ENCODE results near the gene DNAJC10. TPM values are rescaled to one million over a fixed set of nuclear protein-coding genes. Genes with fewer than 3 reads are reported as not detected.

DNAJC10 gene
- total RNA-seq, 1 donor from 2014 or later = 110 TPM

DNA sequence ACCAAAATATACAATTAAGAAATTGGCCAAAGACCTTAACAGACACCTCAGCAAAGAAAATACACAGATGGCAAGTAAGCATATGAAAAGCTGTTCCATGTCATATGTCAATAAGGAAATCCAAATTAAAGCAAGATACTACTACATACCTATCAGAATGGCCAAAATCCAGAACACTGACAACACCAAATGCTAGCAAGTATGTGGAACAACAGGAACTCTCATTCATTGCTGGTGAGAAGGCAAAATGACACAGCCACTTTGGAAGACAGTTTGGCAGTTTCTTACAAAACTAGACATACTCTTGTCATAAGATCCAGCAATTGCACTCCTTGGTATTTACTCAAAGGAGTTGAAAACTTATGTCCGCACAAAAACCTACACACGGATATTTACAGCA lies 20.3 kb upstream of the DNAJC10 start:
- Mint-ChIP-seq H3K9me3 (no peaks in the 10 kb centered on the region), H3K4me3 (no peak overlapping the region), H3K36me3 (no peaks in the 10 kb centered on the region), H3K4me1 (ENCODE audit: unreplicated experiment) (no peaks in the 10 kb centered on the region), H3K27me3 (no peaks in the 10 kb centered on the region), H3K27ac (no peak overlapping the region)
- no peak for DNase-seq (ENCODE audit: extremely low spot score, unreplicated experiment)
- TF ChIP-seq CTCF (conservative IDR thresholded peaks at IDR 0.05) = no peak

GRCh38 chr2:182698671-182699070 lies 17.4 kb upstream of the DNAJC10 start:
- no peak overlapping the region for H3K4me3 Mint-ChIP-seq
- no peak overlapping the region for H3K27ac Mint-ChIP-seq
- H3K27me3 Mint-ChIP-seq = no peaks in the 10 kb centered on the region
- H3K9me3 Mint-ChIP-seq = no peaks in the 10 kb centered on the region
- TF ChIP-seq CTCF (conservative IDR thresholded peaks at IDR 0.05) = no peak
- no peak for DNase-seq (ENCODE audit: extremely low spot score, unreplicated experiment)
- no peaks in the 10 kb centered on the region for H3K36me3 Mint-ChIP-seq
- H3K4me1 Mint-ChIP-seq (ENCODE audit: unreplicated experiment) = no peaks in the 10 kb centered on the region

DNA sequence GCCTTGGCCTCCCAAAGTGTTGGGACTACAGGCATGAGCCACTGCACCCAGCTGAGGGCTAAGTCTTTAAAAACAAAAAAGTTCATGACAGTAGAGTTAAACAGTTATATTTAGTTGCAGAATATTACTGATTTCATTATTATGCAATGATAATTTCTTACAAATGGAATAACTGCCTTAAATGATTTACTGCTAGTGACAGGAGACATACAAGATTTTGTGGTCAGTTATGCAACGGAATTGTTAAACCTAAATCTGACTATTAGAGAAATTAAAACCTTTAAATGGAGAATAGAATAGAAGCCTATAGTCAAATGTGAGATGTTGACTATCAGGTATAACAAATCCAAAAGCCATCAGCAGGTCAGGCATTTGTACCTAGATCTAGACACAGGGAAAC lies 10.3 kb upstream of the DNAJC10 start:
- no peak for TF ChIP-seq CTCF (conservative IDR thresholded peaks at IDR 0.05)
- no peaks in the 10 kb centered on the region for H3K4me1 Mint-ChIP-seq (ENCODE audit: unreplicated experiment)
- H3K36me3 Mint-ChIP-seq = no peaks in the 10 kb centered on the region
- no peaks in the 10 kb centered on the region for H3K9me3 Mint-ChIP-seq
- H3K27me3 Mint-ChIP-seq = no peaks in the 10 kb centered on the region
- H3K4me3 Mint-ChIP-seq = no peak overlapping the region
- H3K27ac Mint-ChIP-seq = no peak overlapping the region
- no peak for DNase-seq (ENCODE audit: extremely low spot score, unreplicated experiment)

- DNase-seq (ENCODE audit: extremely low spot score, unreplicated experiment) = no peak
- Mint-ChIP-seq H3K36me3 (no peaks in the 10 kb centered on the region), H3K4me1 (ENCODE audit: unreplicated experiment) (no peaks in the 10 kb centered on the region), H3K9me3 (no peaks in the 10 kb centered on the region), H3K4me3 (no peak overlapping the region), H3K27me3 (no peaks in the 10 kb centered on the region), H3K27ac (no peak overlapping the region)
- TF ChIP-seq CTCF (conservative IDR thresholded peaks at IDR 0.05) = no peak
Measured at GRCh38 chr2:182706751-182707150, 9.3 kb upstream of the DNAJC10 start.

GRCh38 chr2:182713601-182714000 lies 2.5 kb upstream of the DNAJC10 start:
- no peaks in the 10 kb centered on the region for H3K9me3 Mint-ChIP-seq
- no peak for DNase-seq (ENCODE audit: extremely low spot score, unreplicated experiment)
- H3K36me3 Mint-ChIP-seq = no peaks in the 10 kb centered on the region
- no peak overlapping the region for H3K27ac Mint-ChIP-seq
- H3K4me3 Mint-ChIP-seq = no peak overlapping the region
- TF ChIP-seq CTCF (conservative IDR thresholded peaks at IDR 0.05) = no peak
- H3K27me3 Mint-ChIP-seq = no peaks in the 10 kb centered on the region
- H3K4me1 Mint-ChIP-seq (ENCODE audit: unreplicated experiment) = no peaks in the 10 kb centered on the region

Measured in type B pancreatic cell (in vitro differentiated cells).